ENCODE measurements around the gene ANKDD1A. TPM values are rescaled to one million over a fixed set of nuclear protein-coding genes. Genes with fewer than 3 reads are reported as not detected.

ANKDD1A gene
- 0.38 and 2.3 TPM in 2 replicates for total RNA-seq

DNA sequence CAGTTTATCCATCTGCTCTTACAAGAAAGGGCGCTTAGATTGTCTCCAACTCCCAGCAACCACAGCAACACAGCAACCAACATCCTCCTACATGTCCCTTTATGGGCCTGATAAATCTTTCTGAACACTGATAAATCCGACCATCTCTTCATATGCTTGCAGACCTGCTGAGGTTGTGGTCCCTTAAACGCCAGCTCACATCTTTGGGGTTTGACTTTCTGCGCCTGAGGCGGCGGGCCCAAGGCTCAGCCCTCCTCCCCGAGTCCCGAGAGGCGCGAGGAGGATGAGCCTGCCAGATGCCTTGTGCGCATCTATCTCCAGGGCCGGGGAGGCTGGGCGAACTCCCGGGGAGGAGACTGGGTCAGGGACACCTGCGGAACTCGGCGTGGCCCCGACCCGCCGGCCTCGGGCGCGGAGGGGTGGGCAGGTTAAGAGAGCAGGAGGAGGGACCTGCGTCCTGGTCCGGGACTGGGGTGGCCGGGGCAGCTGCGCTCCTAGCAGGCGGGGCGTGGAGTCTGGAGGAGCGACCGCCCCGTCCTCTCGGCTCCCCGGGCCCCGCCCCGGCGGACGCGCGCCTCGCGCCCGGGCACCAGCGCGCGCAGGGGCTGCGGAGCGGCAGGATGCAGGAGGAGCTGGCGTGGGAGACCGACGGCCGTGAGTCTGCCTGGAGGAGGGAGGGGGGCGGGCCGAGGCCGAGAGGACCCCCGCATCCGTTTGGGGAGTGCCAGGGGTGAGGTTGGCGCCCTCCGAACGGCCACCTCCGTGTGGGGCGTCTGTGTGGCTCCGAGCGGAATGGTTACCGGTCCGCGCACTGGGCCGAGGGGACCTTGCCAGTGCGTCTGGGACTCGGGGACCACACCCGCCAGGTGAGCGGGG, at the start of gene ANKDD1A:
Gene ANKDD1A (plus strand): TSS at position 592 of the 876 bp plus-strand sequence. CDS start 29 bp downstream, at position 621.

DNA sequence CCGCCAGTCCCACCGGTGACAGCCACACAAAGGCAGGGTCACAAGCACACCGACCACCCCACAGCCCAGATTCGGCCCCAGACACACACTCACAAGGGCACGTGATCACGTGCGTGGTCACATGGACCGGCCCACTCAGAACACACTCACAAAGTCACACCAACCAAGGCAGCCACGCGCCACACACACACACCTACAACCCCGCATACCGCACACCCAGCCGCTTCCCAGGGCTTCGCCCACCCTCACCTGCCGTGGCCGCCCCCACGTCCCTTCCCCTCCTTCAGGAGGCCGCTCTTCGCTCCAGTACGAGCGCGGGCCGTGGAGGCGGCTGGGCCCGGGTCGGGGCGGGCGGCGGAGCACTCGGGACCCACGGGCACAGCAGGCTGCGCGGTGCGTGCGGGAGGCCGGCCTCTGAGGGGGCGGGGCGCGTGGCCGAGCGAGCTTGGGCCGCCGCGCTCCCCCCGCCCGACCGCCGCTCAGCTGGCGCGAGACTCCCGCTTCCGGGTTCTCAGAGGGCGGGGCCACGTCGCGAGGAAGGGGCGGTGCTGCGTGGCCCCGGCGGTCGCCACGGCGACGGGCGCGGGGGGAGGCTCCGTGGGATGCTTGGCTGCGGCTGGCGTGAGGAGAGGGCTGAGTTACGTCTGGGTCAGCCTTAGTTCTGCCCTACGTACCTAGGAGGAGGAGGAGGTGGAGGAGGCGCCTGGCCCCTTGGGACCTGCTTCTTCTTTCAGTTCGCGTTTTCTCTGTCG, 77.9 kb downstream of the ANKDD1A start, which contains the start of gene SPG21:
Gene SPG21 (minus strand): TSS at position 499 of the 752 bp plus-strand sequence. CDS start 6,345 bp downstream, outside the sequence.

Other genes with a start within 250 kb of the ANKDD1A start
- not detected in 2 replicates for gene RBPMS2, start 136.3 kb upstream of the ANKDD1A start, total RNA-seq
- 6.8 and 9.2 TPM in 2 replicates for gene PIF1, start 86.3 kb upstream of the ANKDD1A start, total RNA-seq
- gene PLEKHO2, start 70.0 kb upstream of the ANKDD1A start, total RNA-seq = 12.7 and 14.4 TPM in 2 replicates
- gene SPG21, start 78.0 kb downstream of the ANKDD1A start, total RNA-seq = 62.5 and 73.0 TPM in 2 replicates
- gene MTFMT, start 117.7 kb downstream of the ANKDD1A start, total RNA-seq = 27.0 and 27.9 TPM in 2 replicates
- gene SLC51B, start 133.5 kb downstream of the ANKDD1A start, total RNA-seq = not detected in 2 replicates
- 0.19 and 1.1 TPM in 2 replicates for gene RASL12, start 156.1 kb downstream of the ANKDD1A start, total RNA-seq
- not detected in 2 replicates for gene KBTBD13, start 164.8 kb downstream of the ANKDD1A start, total RNA-seq
- gene UBAP1L, start 203.3 kb downstream of the ANKDD1A start, total RNA-seq = 0.96 and 1.1 TPM in 2 replicates
- 13.0 and 24.9 TPM in 2 replicates for gene PDCD7, start 221.9 kb downstream of the ANKDD1A start, total RNA-seq